HG02642 (cell line): Measurements from ENCODE around the gene NMB.

Experiments
- ATAC-seq: cut with Tn5 transposase; IDR thresholded peaks from one replicate; pipeline ENCODE4 v1.9.1; 2021; ENCODE audit warnings: mild to moderate bottlenecking; ENCODE audit not compliant: unreplicated experiment, poor library complexity

NMB gene

GRCh38 chr15:84621358-84621979 lies 36.5 kb downstream of the NMB start:
- no peak for ATAC-seq

- no peak for ATAC-seq
Measured at GRCh38 chr15:84620626-84621025, 37.4 kb downstream of the NMB start.

- ATAC-seq = no peak
Measured at GRCh38 chr15:84616235-84616634, 41.8 kb downstream of the NMB start.

GRCh38 chr15:84611631-84612030 lies 46.4 kb downstream of the NMB start:
- no peak for ATAC-seq

- no peak for ATAC-seq
Measured at GRCh38 chr15:84609818-84610525, 48.0 kb downstream of the NMB start.

GRCh38 chr15:84608707-84609284 lies 49.2 kb downstream of the NMB start:
- ATAC-seq = no peak

- no peak for ATAC-seq
Measured at GRCh38 chr15:84606653-84607120, 51.3 kb downstream of the NMB start.

GRCh38 chr15:84605554-84605882 lies 52.5 kb downstream of the NMB start:
- no peak for ATAC-seq
